Esophagus squamous epithelium (tissue), 5 donors: ENCODE results near the gene BEX2. TPM values are rescaled to one million over a fixed set of nuclear protein-coding genes. Genes with fewer than 3 reads are reported as not detected.

Experiments used
- DNase-seq: peaks from one replicate; lab custom pipeline; 2025; lab: John Stamatoyannopoulos, UW
- H3K27ac ChIP-seq, 4 donors: fragments of 200-600 bp; sonication (generic); one replicate each; pipeline ENCODE4 v1.5.1; 2016 to 2019; ENCODE audit warnings: mild to moderate bottlenecking in 1 of 4
- H3K27me3 ChIP-seq, 4 donors: fragments of 200-600 bp; sonication (generic); 1 replicate in 3 of 4; 2 replicates in 1 of 4; pipeline versions ENCODE4 v1.5.1 to v1.6.0; 2017 to 2021; ENCODE audit warnings: antibody characterized with exemption in 1 of 4
- H3K36me3 ChIP-seq, 3 donors: fragments of 200-600 bp; sonication (generic); one replicate each; pipeline ENCODE4 v1.5.1; 2016 to 2019
- H3K4me1 ChIP-seq, 3 donors: fragments of 200-600 bp; sonication (generic); one replicate each; pipeline ENCODE4 v1.5.1; 2017 to 2019
- H3K4me3 ChIP-seq, 4 donors: fragments of 200-600 bp; sonication (generic); 1 replicate in 3 of 4; 2 replicates in 1 of 4; pipeline ENCODE4 v1.5.1; 2016 to 2019; ENCODE audit warnings: mild to moderate bottlenecking in 2 of 4, moderate library complexity in 1 of 4
- H3K9me3 ChIP-seq, 3 donors: fragments of 200-600 bp; sonication (generic); one replicate each; pipeline ENCODE4 v1.5.1; 2016 to 2019
- POLR2A ChIP-seq, 4 donors: fragments of 450-650 bp; IDR thresholded peaks; one replicate each; pipeline ENCODE4 v1.6.1; 2017; ENCODE audit warnings: antibody characterized with exemption in 4 of 4, mild to moderate bottlenecking in 4 of 4, moderate library complexity in 3 of 4
- WGBS, 2 donors: methylation state at CpG; one replicate each; pipeline ENCODE4 v1.1.5; 2018; 5-methylcytosine and 5-hydroxymethylcytosine counted together
- intact Hi-C: fragments of 100-400 bp; cut with DNase I; formaldehyde crosslinking; loops from one replicate; pipeline ENCODE4 v1.15.0; 2022
- small RNA-seq, 4 donors: library from RNA; depleted of rRNA; stranded (forward); fragments of <200 nt; gene quantifications; one replicate each; pipeline ENCODE3, GENCODE V24; 2016
- total RNA-seq, 4 donors: library from RNA; depleted of rRNA; stranded (reverse); fragments of >200 nt; gene quantifications; one replicate each; pipeline ENCODE4 v1.1.0, GENCODE V29; 2016
- TF ChIP-seq, protein P1 (sequence below), 6 experiments: fragments of 450-650 bp in 4 of 6; fragments of 200-600 bp in 2 of 6; sonication (generic) in 2 of 6; IDR thresholded peaks; one replicate each; pipeline ENCODE4 v1.5.1; 2016 to 2019; ENCODE audit warnings: antibody characterized with exemption in 6 of 6, mild to moderate bottlenecking in 4 of 6, moderate library complexity in 4 of 6
- donor health status: DM: yes; HTN: yes; CAD: no.

Gene BEX2
- total RNA-seq, 4 donors from 2014 or later, result 3.3 to 10.7 (median 7.8) TPM

GRCh38 chrX:103274284-103274683, 36.5 kb downstream of the BEX2 start:
- Histone ChIP-seq H3K4me1 (no peaks in the 10 kb centered on the region), H3K27me3 (peaks cover 0 to 19% (median 4%) of the 10 kb centered on the region in 4 donors), H3K4me3 (no peak overlapping the region), H3K36me3 (no peaks in the 10 kb centered on the region), H3K9me3 (no peaks in the 10 kb centered on the region), H3K27ac (no peak overlapping the region)
- intact Hi-C loops, result no loop called here
- TF ChIP-seq, protein P1, sequence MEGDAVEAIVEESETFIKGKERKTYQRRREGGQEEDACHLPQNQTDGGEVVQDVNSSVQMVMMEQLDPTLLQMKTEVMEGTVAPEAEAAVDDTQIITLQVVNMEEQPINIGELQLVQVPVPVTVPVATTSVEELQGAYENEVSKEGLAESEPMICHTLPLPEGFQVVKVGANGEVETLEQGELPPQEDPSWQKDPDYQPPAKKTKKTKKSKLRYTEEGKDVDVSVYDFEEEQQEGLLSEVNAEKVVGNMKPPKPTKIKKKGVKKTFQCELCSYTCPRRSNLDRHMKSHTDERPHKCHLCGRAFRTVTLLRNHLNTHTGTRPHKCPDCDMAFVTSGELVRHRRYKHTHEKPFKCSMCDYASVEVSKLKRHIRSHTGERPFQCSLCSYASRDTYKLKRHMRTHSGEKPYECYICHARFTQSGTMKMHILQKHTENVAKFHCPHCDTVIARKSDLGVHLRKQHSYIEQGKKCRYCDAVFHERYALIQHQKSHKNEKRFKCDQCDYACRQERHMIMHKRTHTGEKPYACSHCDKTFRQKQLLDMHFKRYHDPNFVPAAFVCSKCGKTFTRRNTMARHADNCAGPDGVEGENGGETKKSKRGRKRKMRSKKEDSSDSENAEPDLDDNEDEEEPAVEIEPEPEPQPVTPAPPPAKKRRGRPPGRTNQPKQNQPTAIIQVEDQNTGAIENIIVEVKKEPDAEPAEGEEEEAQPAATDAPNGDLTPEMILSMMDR (IDR thresholded peaks at IDR 0.05), result no peak
- TF ChIP-seq POLR2A (IDR thresholded peaks at IDR 0.05), result no peak
- DNase-seq, result no peak
- 88 to 98% methylated on average over 4 of the region's 4 CpGs for WGBS, 2 donors

Small RNAs within 50 kb of the gene (small RNA-seq; reads per million reads assigned to genes)
- 0 reads per million in 4 donors for gene Z92846.1

Other genes with a start within 250 kb of the BEX2 start
- gene BEX1, start 246.8 kb downstream of the BEX2 start, total RNA-seq, result 1 to 10 TPM in 1 of 4 donors, not detected in 3; 1.9 TPM
- under 1 TPM in 2 of 4 donors, not detected in 2; 0.26 to 0.38 TPM for gene NXF3, start 217.8 kb downstream of the BEX2 start, total RNA-seq
- 10 to 100 TPM in 3 of 4 donors, 1 to 10 TPM in 1; 7.6 to 34.2 (median 26.6) TPM for gene BEX4, start 95.9 kb downstream of the BEX2 start, total RNA-seq
- gene TCEAL8, start 55.8 kb downstream of the BEX2 start, total RNA-seq, result 10 to 100 TPM; 18.7 to 58.4 (median 27.2) TPM
- gene TCEAL5, start 34.2 kb downstream of the BEX2 start, total RNA-seq, result under 1 TPM in 1 of 4 donors, not detected in 3; 0.38 TPM
- gene TCEAL7, start 19.2 kb upstream of the BEX2 start, total RNA-seq, result 1 to 10 TPM in 2 of 4 donors, not detected in 2; 1.3 to 6.3 TPM
- gene TCEAL9, start 45.5 kb upstream of the BEX2 start, total RNA-seq, result 10 to 100 TPM; 23.0 to 65.5 (median 35.7) TPM
- gene BEX3, start 65.5 kb upstream of the BEX2 start, total RNA-seq, result 100 to 1,000 TPM in 1 of 4 donors, 10 to 100 TPM in 3; 32.7 to 104 (median 44.7) TPM
- 10 to 100 TPM in 1 of 4 donors, 1 to 10 TPM in 1, under 1 TPM in 2; 0.15 to 14.1 (median 1.0) TPM for gene RAB40A, start 208.5 kb upstream of the BEX2 start, total RNA-seq